ENCODE results near the gene LMOD2.

The LMOD2 gene

GRCh38 chr7:123673752-123674398, 18.2 kb downstream of the LMOD2 start:
- no peak overlapping the region for H3K4me3 ChIP-seq (ENCODE audit: low read length)

DNA sequence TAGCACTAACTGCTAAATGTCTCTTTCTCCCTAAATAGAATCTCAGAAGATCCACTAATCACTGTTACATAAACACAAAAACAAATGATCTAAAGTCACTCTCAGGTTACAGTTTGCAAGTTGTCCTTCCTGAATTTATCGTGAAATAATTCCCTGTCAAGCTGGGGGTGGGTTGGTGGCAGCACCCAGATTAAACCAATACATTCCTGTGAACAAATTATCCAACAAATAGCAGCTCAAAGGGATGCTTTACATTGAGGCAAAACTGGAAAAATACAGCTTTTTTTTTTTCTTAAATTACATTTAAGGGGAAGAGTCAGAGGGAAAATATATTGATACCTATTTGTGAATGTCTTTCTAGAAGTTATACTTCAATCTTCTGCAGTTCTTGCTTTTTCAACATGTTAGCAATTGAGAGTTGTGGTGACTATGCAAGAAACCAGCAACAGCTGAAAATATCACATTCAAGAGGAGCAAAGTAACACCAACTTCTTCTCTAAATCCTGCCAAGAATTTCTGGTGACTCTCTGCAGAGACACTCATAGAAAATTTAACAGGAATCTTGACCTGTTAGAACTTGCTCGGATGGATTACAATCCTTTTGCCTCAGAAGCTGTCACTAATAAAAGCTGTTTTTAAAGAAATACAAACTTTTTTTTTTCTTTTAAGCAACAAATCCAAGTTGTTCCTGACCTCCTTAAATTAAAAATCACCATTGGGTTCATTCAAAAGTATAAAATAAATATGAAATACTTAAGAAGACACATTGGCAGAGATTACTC, 18.9 kb downstream of the LMOD2 start:
- H3K4me3 ChIP-seq (ENCODE audit: low read length), result no peak overlapping the region
- TF ChIP-seq ZNF274 (IDR thresholded peaks at IDR 0.05; ENCODE audit: low read depth, low read length), result no peak

More at GRCh38 chr7:123673752-123674398, 18.2 kb downstream of the LMOD2 start:
- no peak for TF ChIP-seq ZNF274 (IDR thresholded peaks at IDR 0.05; ENCODE audit: low read depth, low read length)

GRCh38 chr7:123675181-123675473, 19.5 kb downstream of the LMOD2 start:
- no peak for TF ChIP-seq ZNF274 (IDR thresholded peaks at IDR 0.05; ENCODE audit: low read depth, low read length)

DNA sequence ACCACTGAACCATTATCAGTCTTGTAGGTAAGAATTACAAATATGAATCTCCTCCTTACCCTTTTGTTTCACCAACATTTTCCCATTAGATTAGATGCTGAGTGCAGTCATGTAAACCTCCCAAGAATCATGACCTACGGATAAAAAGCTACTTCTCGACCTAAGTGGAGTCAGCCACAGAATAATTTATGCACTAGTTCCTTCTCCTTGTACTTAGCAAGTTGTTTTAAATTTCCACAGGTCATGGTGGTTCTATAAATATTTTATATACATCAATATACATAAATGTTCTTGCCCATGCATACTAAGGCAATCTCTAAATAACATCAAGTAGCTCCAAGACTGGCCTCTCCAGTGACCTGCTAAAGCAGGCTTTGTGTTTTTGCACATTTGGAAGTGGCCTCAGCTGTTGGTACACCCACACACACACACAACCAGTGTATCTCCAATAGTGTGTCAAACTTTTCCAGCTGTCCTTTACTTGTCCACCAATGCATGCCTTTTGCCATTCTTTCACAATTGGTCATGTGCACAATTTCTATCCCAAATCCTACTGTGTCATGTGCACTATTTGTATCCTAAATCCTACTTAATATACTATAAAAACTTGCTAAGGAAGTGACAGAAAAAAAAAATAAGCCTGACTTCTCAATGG, 21.5 kb downstream of the LMOD2 start:
- no peak for TF ChIP-seq ZNF274 (IDR thresholded peaks at IDR 0.05; ENCODE audit: low read depth, low read length)
- H3K4me3 ChIP-seq (ENCODE audit: low read length), result no peak overlapping the region

More at GRCh38 chr7:123675181-123675473, 19.5 kb downstream of the LMOD2 start:
- no peak overlapping the region for H3K4me3 ChIP-seq (ENCODE audit: low read length)

DNA sequence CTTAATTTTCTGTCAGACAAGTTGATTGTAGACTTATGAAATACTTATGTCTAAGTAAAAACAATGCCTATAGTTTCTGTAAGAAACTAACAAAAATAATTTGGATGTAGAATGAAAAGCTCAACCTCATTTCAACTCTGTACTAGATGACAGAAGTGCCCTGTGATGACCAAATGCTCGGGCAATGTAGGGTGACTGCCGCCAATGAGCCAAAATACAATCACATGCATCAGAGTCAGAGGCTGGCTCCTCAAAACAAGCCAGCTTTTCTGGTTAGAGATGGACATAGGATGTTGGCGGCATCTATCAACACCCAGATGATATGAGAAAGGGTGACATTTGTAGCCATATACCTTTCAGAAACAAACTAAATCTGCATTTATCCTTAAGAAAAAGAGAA, 23.9 kb downstream of the LMOD2 start:
- H3K4me3 ChIP-seq (ENCODE audit: low read length), result no peak overlapping the region
- TF ChIP-seq ZNF274 (IDR thresholded peaks at IDR 0.05; ENCODE audit: low read depth, low read length), result no peak

DNA sequence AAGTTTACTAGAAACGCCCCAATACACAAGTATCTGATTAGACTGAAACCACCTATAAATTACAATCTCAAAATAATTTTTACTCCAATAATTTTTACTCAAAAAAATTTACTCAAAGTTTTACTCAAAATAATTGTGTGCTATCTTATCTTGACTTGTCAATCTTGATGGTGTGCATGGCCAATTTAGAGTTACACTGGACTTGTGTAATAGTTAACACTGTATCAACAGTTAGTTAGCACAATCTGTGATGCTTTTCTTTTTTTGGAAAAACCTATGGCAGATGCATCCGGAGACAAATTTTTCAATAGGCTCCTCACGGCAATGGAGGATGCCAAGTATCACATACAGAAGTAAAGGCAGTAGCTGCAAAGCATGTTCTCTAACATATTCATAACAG, 24.9 kb downstream of the LMOD2 start:
- no peak for TF ChIP-seq ZNF274 (IDR thresholded peaks at IDR 0.05; ENCODE audit: low read depth, low read length)
- no peak overlapping the region for H3K4me3 ChIP-seq (ENCODE audit: low read length)

DNA sequence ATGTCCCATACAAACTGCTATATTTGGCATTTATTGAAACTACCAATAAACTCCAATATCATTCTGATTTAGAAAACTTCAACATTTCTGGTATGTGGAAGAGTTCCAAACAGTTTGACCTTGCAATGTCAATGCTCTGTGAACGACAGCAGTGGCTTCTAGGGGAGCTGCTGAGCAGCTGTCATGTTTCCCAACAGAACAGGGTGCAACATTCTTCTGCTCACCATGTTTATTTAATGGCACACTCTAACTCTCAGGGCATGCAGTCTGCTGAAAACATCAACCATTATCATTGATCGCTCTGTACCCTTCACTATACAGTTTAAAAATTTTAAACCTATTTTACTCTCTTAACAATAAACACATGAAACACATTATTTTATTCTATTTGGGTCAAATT, 25.9 kb downstream of the LMOD2 start:
- TF ChIP-seq ZNF274 (IDR thresholded peaks at IDR 0.05; ENCODE audit: low read depth, low read length), result no peak
- no peak overlapping the region for H3K4me3 ChIP-seq (ENCODE audit: low read length)

DNA sequence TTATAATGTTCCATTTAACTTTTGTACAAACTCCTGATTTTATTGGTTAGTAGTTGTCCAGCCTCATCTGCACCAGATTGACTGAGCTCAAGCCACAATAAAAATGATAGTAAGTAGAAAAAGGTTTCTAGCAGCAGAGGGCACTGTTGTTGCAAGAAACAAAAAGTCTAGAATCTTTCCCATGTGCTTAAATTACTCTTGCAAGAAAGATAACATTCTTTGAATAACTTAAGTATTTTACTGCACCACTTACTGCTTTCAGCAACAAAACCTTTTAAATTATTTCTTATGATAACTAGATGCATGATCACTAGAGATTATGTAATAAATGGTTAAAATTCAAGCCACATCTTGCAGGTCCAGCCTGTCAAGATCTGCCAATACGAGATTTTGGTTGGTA, 27.0 kb downstream of the LMOD2 start:
- no peak for TF ChIP-seq ZNF274 (IDR thresholded peaks at IDR 0.05; ENCODE audit: low read depth, low read length)
- H3K4me3 ChIP-seq (ENCODE audit: low read length), result no peak overlapping the region

GRCh38 chr7:123687161-123687560, 31.5 kb downstream of the LMOD2 start:
- TF ChIP-seq ZNF274 (IDR thresholded peaks at IDR 0.05; ENCODE audit: low read depth, low read length), result no peak
- no peak overlapping the region for H3K4me3 ChIP-seq (ENCODE audit: low read length)

GRCh38 chr7:123687727-123688126, 32.1 kb downstream of the LMOD2 start:
- no peak for TF ChIP-seq ZNF274 (IDR thresholded peaks at IDR 0.05; ENCODE audit: low read depth, low read length)

GRCh38 chr7:123689250-123689649, 33.6 kb downstream of the LMOD2 start:
- no peak overlapping the region for H3K4me3 ChIP-seq (ENCODE audit: low read length)
- TF ChIP-seq ZNF274 (IDR thresholded peaks at IDR 0.05; ENCODE audit: low read depth, low read length), result no peak

More at GRCh38 chr7:123687727-123688126, 32.1 kb downstream of the LMOD2 start:
- no peak overlapping the region for H3K4me3 ChIP-seq (ENCODE audit: low read length)

- H3K4me3 ChIP-seq (ENCODE audit: low read length), result no peak overlapping the region
- no peak for TF ChIP-seq ZNF274 (IDR thresholded peaks at IDR 0.05; ENCODE audit: low read depth, low read length)
Observed at GRCh38 chr7:123690550-123690949, 34.9 kb downstream of the LMOD2 start.

GRCh38 chr7:123692471-123692877, 36.8 kb downstream of the LMOD2 start:
- no peak overlapping the region for H3K4me3 ChIP-seq (ENCODE audit: low read length)

GRCh38 chr7:123695944-123696677, 40.4 kb downstream of the LMOD2 start:
- no peak overlapping the region for H3K4me3 ChIP-seq (ENCODE audit: low read length)
- TF ChIP-seq ZNF274 (IDR thresholded peaks at IDR 0.05; ENCODE audit: low read depth, low read length), result no peak

More at GRCh38 chr7:123692471-123692877, 36.8 kb downstream of the LMOD2 start:
- no peak for TF ChIP-seq ZNF274 (IDR thresholded peaks at IDR 0.05; ENCODE audit: low read depth, low read length)
